HG02840 (cell line): ENCODE data around the gene SKP1.
"Not testable (repeated sequence)": the region's sequence is repeated elsewhere in the genome, so short reads cannot be mapped to it uniquely, and the experiment has no call there.

Experiments
- ATAC-seq: cut with Tn5 transposase; IDR thresholded peaks from one replicate; pipeline ENCODE4 v1.9.1; 2021; ENCODE audit warnings: mild to moderate bottlenecking, moderate library complexity, moderate number of reproducible peaks; ENCODE audit not compliant: unreplicated experiment, low FRiP score

Gene SKP1

GRCh38 chr5:134176511-134177368 is at the start of gene SKP1:
Gene SKP1, minus strand, starts transcription at chr5:134176950. Its CDS starts 2,928 bp downstream, at chr5:134174022.
- ATAC-seq, result peak; percentile 77

GRCh38 chr5:134225780-134226440 is 49.2 kb upstream of the SKP1 start, which contains the start of gene PPP2CA:
Gene PPP2CA, minus strand, starts transcription at chr5:134226073. Its CDS starts 212 bp downstream, at chr5:134225861.
- peak; percentile 78 for ATAC-seq

GRCh38 chr5:134224888-134225779 is 48.4 kb upstream of the SKP1 start:
- peak; percentile 36 for ATAC-seq

DNA sequence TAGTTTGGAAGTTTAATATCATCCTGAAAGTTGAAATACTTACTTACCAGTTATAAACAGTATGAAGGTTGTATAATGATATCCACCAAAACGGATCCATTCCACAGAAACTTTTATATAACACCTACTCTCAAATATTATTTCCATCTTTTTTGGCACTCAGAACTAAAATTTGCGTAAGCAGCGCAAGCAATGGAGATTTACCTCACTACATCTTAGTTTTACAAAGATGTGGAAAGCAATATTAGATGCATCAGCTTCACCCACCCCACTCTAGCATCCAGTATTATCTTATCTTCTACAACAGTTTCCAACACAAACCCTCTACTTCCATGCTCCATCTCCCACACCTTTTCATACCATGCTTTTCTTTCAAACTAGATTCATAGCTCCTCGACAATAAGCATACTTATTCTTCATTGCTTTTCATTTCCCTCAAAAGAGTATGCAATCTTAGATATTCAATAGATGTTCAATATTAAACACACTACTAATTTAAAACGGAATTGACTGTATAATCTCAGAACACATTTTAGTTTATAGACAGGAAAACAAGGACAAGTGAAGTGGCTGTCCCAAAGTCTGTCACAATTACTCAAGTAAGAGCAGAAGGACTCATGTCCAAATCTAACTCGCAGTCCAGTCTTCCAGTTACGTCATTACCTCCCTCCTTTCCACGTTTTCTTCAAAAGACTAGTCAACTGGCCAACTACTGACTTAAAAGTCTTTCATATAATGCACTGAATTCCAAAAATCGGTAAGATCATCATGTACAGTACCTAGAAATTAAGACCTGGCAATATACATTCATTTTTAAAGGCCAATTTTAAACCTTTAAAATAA is 46.9 kb upstream of the SKP1 start:
- ATAC-seq, result no peak

GRCh38 chr5:134221690-134222089 is 44.9 kb upstream of the SKP1 start:
- not testable (repeated sequence) for ATAC-seq

GRCh38 chr5:134215757-134216156 is 39.0 kb upstream of the SKP1 start:
- ATAC-seq, result no peak

GRCh38 chr5:134211263-134212031 is 34.7 kb upstream of the SKP1 start:
- not testable (repeated sequence) for ATAC-seq

- ATAC-seq, result no peak
Measured at GRCh38 chr5:134209477-134210245, 32.9 kb upstream of the SKP1 start.

DNA sequence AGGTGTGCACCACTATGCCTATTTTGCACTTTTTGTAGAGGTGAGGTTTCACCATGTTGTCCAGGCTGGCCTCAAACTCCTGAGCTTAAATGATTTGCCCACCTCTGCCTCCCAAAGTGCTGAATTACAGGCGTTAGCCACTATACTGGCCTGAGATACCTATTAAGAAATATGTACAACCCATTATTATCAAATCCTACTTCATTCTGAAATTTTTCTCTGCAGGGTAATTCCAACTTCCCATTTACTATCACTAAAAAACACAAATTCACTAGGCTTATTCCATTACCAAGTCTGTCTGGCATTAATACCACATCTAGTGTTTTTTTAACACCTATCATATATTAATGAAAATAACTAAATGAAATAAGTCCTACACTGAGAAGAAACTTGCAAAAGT is 30.9 kb upstream of the SKP1 start:
- ATAC-seq, result no peak

DNA sequence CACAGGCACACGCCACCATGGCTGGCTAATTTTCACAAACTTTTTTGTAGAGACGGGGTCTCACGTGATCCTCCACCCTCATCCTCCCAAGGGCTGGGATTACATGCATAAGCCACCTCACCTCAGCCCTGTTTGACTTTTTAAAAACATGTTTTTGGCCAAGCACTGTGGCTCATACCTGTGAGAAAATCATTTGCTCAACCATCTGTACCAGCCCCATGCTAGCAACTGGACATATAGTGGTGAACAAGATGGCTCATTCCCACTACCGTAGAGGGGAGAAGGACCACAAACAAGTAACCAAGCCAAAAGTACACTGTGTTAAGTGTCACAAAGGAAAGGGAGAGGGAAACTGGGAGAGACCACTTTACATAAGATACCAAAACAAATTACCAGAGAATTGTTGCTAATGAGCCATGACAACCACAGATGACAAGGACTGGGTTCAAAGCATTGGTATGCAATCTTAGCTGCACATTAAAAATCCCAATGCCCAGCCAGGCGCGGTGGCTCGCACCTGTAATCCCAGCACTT is 29.9 kb upstream of the SKP1 start:
- ATAC-seq, result no peak

DNA sequence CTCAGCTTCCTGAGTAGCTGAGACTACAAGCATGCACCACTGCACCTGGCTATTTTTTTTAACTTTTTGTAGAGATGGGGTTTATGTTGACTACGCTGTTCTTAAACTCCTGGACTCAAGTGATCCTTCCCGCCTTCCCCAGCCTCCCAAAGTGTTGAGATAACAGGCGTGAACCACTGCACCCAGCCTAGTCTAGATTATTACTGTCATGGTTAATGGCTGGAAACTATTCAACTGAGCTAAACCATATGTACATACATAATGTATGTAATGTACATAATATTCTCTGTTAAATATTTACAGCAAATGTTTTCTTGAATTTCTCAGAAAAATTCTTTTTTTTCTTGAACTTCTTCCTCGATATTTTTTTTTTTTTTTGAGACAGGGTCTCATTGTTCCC is 27.8 kb upstream of the SKP1 start:
- ATAC-seq, result no peak

DNA sequence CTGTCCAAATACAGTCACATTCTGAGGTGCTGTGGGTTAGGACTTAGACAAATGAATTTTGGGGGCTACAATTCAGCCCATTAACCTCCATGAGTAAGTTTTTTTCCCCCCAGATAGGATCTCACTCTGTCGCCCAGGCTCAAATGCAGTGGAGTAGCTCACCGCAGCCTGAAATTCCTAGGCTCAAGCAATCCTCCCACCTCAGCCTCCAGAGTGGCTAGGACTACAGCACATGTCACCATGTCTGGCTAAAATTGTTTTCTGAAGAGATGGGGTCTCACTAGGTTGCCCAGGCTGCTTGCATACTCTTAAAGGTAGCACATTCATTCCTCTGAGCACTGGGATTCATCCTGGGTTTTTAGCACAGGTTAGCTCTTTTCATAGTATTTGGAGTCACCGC is 26.9 kb upstream of the SKP1 start:
- ATAC-seq, result no peak

- ATAC-seq, result no peak
Measured at GRCh38 chr5:134195666-134196065, 18.9 kb upstream of the SKP1 start.

- ATAC-seq, result no peak
Measured at GRCh38 chr5:134189031-134189430, 12.3 kb upstream of the SKP1 start.

GRCh38 chr5:134188092-134188491 is 11.3 kb upstream of the SKP1 start:
- ATAC-seq, result no peak

DNA sequence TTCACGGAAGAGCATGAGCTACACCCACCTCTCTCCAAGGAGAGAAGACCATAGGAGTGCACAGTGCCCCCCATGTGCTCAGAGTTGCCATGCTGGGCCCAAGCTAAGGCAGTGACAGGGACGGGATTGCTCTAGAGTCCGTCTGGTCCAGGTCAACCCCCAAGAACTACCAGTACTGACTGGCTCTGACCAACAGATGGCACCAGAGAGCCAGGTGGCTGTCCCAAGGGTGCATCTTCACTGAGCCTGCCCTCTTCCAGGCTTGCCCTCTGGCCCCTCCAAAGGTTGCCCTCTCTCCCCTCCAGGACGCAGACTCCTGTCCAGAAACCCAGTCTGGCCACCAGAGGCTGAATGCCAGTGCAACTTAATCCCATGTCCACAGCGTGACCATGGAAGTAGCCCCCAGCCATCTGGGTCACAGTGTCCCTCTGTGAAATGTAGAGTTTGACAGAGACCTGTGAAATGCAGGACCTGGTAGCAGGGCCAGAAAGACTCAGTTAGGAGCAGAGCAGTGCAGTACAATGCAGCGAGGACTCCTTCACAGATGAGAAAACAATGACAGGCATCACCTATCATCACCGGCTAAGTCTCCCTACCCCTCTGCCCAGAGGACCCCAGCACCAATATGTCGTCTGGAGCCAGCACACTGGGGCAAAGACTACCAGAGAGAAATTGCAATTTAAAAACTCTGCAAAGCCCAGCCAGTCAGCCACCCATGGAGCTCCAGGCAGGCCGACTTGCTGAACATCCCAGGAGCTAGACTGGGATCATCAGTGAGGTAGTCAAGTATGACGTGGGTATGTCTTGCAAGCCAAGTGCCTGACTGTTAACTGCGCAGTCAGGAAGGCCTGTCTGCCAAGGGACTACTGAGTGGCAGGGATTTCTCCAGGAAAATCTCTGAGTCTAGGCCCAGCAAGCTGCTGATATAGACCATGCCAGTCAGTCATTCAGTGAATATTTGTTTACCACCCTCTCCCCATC is 7.7 kb upstream of the SKP1 start:
- ATAC-seq, result no peak

GRCh38 chr5:134183481-134183880 is 6.7 kb upstream of the SKP1 start:
- no peak for ATAC-seq
